Omental fat pad (tissue), 4 donors: Measurements from ENCODE around the gene GTF3C2. TPM values are rescaled to one million over a fixed set of nuclear protein-coding genes. Genes with fewer than 3 reads are reported as not detected.
"Not testable (repeated sequence)": the region's sequence is repeated elsewhere in the genome, so short reads cannot be mapped to it uniquely, and the experiment has no call there.

ENCODE experiments used
- ATAC-seq: fragments of 150-250 bp; one replicate; pipeline ENCODE4 v1.9.1; 2016; ENCODE audit warnings: mild to moderate bottlenecking, moderate library complexity; ENCODE audit not compliant: low FRiP score
- DNase-seq: peaks from one replicate; pipeline ENCODE4 v3.0.0-alpha.2; 2019; ENCODE audit warnings: low spot score
- total RNA-seq, 4 donors: library from RNA; depleted of rRNA; stranded (reverse); fragments of >200 nt; gene quantifications; one replicate each; pipeline ENCODE4 v1.1.0, GENCODE V29; 2016
- TF ChIP-seq, protein P1 (sequence below), 3 donors: fragments of 450-650 bp; IDR thresholded peaks; one replicate each; pipeline ENCODE4 v1.5.1; 2016 to 2017; ENCODE audit warnings: antibody characterized with exemption in 3 of 3, mild to moderate bottlenecking in 3 of 3, moderate library complexity in 2 of 3

The GTF3C2 gene
- total RNA-seq, 4 donors from 2014 or later = 24.8 to 76.1 (median 34.8) TPM

DNA sequence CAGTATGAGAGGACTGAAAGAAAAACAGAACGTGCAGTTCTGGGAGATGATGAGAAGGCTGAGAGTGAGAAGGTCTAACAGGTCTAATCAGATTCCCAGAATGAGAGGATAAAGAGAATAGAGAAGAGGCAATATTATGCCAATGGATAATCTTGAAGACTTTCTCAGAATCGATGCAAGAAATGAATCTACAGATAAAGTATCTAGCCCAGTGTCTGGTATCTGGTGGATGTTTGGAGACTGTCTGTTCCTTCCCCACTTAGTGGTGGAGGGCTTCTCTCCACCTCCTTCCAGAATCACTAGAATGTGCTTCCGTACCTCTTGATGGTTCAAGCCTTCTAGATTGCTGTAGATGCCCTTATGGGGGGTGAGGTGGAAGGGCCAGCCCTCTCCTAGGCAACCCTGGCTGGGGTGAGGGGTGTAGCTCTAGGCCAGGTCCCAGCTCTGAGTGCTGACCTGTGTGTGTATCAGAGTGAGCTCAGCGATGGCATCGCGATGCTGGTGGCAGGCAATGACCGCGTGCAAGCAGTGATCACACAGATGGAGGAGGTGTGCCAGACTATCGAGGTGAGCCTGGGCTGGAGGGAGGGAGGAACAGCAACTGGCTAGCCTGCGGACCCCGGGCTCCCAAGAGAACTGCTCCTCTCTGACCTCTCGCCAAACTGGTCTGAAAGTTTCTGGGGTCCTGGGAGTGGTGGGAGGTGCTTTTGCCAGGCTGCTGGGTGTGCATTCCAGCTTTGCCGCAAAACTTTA, 51.9 kb downstream of the GTF3C2 start:
- DNase-seq = no peak
- TF ChIP-seq, protein P1, sequence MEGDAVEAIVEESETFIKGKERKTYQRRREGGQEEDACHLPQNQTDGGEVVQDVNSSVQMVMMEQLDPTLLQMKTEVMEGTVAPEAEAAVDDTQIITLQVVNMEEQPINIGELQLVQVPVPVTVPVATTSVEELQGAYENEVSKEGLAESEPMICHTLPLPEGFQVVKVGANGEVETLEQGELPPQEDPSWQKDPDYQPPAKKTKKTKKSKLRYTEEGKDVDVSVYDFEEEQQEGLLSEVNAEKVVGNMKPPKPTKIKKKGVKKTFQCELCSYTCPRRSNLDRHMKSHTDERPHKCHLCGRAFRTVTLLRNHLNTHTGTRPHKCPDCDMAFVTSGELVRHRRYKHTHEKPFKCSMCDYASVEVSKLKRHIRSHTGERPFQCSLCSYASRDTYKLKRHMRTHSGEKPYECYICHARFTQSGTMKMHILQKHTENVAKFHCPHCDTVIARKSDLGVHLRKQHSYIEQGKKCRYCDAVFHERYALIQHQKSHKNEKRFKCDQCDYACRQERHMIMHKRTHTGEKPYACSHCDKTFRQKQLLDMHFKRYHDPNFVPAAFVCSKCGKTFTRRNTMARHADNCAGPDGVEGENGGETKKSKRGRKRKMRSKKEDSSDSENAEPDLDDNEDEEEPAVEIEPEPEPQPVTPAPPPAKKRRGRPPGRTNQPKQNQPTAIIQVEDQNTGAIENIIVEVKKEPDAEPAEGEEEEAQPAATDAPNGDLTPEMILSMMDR (IDR thresholded peaks at IDR 0.05) = no peak
- ATAC-seq = no peak

DNA sequence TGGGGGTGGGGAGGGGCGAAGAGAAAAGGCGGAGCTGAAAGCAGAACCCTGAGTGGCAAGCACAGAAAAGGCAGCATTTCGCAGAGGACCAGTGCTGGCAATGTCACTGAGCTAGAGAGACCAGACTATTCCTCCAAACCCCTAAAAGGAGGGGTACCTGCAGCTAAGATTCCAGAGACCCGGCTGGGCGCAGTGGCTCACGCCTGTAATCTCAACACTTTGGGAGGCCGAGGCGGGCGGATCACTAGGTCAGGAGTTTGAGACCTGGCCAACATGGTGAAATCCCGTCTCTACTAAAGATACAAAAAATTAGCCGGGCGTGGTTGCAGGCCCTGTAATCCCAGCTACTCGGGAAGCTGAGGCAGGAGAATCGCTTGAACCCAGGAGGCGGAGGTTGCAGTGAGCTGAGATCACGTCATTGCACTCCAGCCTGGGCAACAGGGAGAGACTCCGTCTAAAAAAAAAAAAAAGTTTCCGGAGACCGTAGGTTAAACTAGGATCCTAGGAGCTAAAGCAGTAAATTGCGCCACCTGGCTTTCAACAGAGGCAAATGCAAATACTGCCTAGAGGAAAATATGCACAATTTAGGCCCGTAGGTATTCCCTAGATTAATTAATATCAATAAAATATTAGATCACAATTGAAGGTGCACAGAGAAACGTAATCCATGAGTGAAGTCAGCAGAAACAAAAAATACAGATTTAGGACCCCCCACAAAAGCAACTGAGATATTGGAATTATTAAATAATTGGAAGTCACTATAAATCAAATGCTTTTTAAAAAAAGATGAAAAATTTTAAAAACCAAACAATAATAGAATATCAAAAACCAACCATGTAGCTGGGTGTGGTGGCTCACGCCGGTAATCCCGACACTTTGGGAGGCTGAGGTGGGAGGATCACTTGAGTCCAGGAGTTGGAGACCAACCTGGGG, 53.2 kb downstream of the GTF3C2 start:
- DNase-seq (no peak), ATAC-seq (no peak)
- TF ChIP-seq, protein P1 (IDR thresholded peaks at IDR 0.05) = peak in 1 of 3 donors; percentile 35

GRCh38 chr2:27300606-27301005, 56.0 kb downstream of the GTF3C2 start:
- ATAC-seq, DNase-seq: not testable (repeated sequence)

GRCh38 chr2:27298391-27299080, 58.0 kb downstream of the GTF3C2 start:
- ATAC-seq (no peak), DNase-seq (no peak)
- TF ChIP-seq, protein P1 (IDR thresholded peaks at IDR 0.05) = no peak

DNA sequence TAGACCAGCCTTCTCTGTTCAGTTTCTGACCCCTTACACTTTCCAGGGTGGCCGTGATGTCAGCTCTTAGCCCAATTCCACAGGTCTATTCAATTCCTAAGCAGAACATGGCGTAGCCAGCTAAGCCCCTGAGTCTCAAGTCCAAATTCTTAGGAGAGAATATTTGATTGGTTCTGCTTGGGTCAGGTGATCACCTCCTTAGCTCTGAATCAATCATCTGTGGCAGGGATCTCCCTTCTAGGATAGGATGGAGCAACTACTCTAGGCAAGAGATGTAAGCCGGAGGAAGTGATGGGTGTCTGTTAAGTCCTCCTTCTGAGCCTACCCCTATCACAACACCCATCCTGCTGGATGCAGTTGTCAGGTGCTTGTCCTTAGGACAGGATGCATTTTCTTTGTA, 59.4 kb downstream of the GTF3C2 start:
- no peak for ATAC-seq
- no peak for DNase-seq

GRCh38 chr2:27296481-27296880, 60.1 kb downstream of the GTF3C2 start:
- ATAC-seq = no peak
- no peak for DNase-seq
- TF ChIP-seq, protein P1 (IDR thresholded peaks at IDR 0.05) = no peak

More for the DNA sequence above, 59.4 kb downstream of the GTF3C2 start:
- TF ChIP-seq, protein P1 (IDR thresholded peaks at IDR 0.05) = no peak

GRCh38 chr2:27294928-27295327, 61.6 kb downstream of the GTF3C2 start:
- TF ChIP-seq, protein P1 (IDR thresholded peaks at IDR 0.05) = no peak
- no peak for DNase-seq
- ATAC-seq = no peak
